BJ (cell line): ENCODE measurements around the gene PLCG1. TPM values are rescaled to one million over a fixed set of nuclear protein-coding genes. Genes with fewer than 3 reads are reported as not detected.

Source experiments
- CTCF ChIA-PET: fragments of 350-600 bp; formaldehyde crosslinking; extraction: SDS; loops from one replicate; lab custom pipeline; 2021; ENCODE audit warnings: antibody characterized with exemption, inconsistent platforms; lab: Yijun Ruan, JAX
- POLR2A ChIA-PET: fragments of 300-600 bp; sonication (Branson Sonifier 250); formaldehyde crosslinking; extraction: SDS; loops from one replicate; lab custom pipeline; 2021; ENCODE audit warnings: antibody characterized with exemption; lab: Charles Lee
- DNase-seq: peaks from one replicate; pipeline ENCODE4 v3.0.0-alpha.2; 2011; ENCODE audit warnings: low read depth
- H3K27me3 ChIP-seq: 2 replicates; pipeline ENCODE4 v1.6.0; 2011; ENCODE audit warnings: low read length; ENCODE audit not compliant: control insufficient read depth, insufficient read depth
- H3K36me3 ChIP-seq: 2 replicates; pipeline ENCODE4 v1.5.1; 2011; ENCODE audit warnings: low read length; ENCODE audit not compliant: control insufficient read depth, insufficient read depth
- H3K4me3 ChIP-seq: 2 replicates; pipeline ENCODE4 v1.5.1; 2011; ENCODE audit warnings: low read depth, mild to moderate bottlenecking, control low read depth, low read length
- polyA plus RNA-seq: library from polyadenylated mRNA; depleted of rRNA; stranded (reverse); fragments of >200 nt; gene quantifications from 2 replicates; pipeline ENCODE4 v1.2.3, GENCODE V29; 2011
- TF ChIP-seq, protein P1 (sequence below): IDR thresholded peaks from 2 replicates; pipeline ENCODE4 v1.5.1; 2011; ENCODE audit warnings: low read depth, mild to moderate bottlenecking, control low read depth, inconsistent platforms, low read length, moderate library complexity; ENCODE audit not compliant: insufficient read depth

The PLCG1 gene
- polyA plus RNA-seq, 1 experiment: 46.5 TPM

DNA sequence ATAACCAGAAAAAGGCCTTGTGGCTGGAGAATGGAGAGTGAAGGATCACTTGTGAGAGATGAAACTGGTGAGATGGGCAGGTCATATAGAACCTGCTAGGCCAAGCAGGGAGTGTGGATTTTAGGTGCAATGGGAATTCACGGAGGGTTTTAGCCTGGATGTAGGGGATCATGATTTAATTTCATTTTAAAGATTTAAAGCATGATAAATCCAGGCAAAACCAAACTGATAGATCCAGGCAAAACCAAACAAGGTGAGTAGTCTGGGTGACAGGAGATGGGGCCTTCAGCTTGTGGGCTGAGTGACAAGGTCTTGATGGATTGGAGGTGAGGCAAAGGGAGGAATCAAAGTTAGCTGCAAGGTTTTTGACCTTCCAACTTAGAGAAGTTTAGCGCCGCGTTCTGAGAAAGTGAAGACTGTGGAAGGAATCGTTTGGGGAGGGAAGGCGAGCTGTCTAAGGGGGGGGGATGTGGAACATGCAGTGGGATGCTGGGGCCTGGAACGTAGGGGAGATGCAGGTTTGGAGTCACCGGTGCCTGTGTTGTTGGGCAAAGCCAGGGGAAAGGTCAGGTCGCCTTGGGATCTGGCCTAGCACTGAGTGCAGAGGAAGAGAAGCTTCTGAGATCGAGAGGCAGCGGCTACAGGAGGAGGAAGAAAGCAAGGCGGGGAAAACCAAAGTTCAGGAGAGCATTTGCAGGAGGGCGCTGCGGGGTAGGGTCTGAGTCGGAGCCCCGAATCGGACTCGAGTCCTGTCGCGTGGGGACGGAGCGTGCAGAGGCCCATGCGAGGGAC, 1.3 kb upstream of the PLCG1 start:
- TF ChIP-seq, protein P1, sequence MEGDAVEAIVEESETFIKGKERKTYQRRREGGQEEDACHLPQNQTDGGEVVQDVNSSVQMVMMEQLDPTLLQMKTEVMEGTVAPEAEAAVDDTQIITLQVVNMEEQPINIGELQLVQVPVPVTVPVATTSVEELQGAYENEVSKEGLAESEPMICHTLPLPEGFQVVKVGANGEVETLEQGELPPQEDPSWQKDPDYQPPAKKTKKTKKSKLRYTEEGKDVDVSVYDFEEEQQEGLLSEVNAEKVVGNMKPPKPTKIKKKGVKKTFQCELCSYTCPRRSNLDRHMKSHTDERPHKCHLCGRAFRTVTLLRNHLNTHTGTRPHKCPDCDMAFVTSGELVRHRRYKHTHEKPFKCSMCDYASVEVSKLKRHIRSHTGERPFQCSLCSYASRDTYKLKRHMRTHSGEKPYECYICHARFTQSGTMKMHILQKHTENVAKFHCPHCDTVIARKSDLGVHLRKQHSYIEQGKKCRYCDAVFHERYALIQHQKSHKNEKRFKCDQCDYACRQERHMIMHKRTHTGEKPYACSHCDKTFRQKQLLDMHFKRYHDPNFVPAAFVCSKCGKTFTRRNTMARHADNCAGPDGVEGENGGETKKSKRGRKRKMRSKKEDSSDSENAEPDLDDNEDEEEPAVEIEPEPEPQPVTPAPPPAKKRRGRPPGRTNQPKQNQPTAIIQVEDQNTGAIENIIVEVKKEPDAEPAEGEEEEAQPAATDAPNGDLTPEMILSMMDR: no peak
- peak overlapping the region; percentile 74 for H3K4me3 ChIP-seq
- no peak for DNase-seq
- H3K36me3 ChIP-seq: no peaks in the 10 kb centered on the region
- CTCF ChIA-PET: interaction anchor here (0.6 to 2.3 kb wide), 15 partner anchors 8 to 289 kb away, joined by 3 to 10 read pairs (median 4); partner anchors contain the start of gene LPIN3
- POLR2A ChIA-PET: no interaction called here
- no peaks in the 10 kb centered on the region for H3K27me3 ChIP-seq

DNA sequence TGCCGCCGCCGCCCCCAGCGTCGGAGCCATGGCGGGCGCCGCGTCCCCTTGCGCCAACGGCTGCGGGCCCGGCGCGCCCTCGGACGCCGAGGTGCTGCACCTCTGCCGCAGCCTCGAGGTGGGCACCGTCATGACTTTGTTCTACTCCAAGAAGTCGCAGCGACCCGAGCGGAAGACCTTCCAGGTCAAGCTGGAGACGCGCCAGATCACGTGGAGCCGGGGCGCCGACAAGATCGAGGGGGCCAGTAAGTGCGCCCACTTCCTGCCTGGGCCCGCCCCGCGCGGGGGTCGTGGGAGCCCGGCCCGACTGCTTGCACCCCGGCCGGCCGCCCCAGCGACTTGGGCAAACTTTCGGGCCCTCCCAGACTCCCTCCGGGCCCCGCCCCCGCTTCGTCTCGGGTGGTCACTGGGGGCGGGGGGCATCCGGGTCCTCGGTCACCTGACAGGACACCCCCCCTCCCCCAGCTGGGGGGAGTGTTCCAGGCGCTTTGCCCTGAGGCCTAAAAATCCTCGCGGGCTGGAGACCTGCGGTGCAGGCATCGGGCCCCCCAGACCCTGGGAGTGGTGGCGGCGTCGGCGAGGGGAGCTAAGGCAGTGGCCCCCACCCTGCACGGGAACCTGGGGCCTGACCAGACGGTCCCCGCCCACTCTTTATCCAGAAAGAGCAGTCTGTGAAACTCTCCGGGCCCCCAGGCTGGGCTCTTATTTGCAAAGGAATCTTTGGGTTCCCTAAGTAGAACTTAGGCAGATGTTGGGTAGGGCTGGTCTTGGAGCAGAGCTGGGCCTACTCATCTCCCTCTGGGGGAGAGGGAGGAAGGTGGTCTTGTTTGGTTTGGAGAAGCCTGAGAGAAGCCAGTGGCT, 501 bp downstream of the PLCG1 start:
- CTCF ChIA-PET: interaction anchor here (0.6 to 1.6 kb wide), 7 partner anchors 8 to 273 kb away, joined by 3 to 4 read pairs (median 3); partner anchors contain the start of gene LPIN3
- POLR2A ChIA-PET: no interaction called here
- Histone ChIP-seq H3K4me3 (peak overlapping the region; percentile 74), H3K36me3 (0 out of 2 replicates have a peak, but pooled peaks cover 1% of the 10 kb centered on the region), H3K27me3 (no peaks in the 10 kb centered on the region)
- TF ChIP-seq, protein P1: no peak
- no peak for DNase-seq

DNA sequence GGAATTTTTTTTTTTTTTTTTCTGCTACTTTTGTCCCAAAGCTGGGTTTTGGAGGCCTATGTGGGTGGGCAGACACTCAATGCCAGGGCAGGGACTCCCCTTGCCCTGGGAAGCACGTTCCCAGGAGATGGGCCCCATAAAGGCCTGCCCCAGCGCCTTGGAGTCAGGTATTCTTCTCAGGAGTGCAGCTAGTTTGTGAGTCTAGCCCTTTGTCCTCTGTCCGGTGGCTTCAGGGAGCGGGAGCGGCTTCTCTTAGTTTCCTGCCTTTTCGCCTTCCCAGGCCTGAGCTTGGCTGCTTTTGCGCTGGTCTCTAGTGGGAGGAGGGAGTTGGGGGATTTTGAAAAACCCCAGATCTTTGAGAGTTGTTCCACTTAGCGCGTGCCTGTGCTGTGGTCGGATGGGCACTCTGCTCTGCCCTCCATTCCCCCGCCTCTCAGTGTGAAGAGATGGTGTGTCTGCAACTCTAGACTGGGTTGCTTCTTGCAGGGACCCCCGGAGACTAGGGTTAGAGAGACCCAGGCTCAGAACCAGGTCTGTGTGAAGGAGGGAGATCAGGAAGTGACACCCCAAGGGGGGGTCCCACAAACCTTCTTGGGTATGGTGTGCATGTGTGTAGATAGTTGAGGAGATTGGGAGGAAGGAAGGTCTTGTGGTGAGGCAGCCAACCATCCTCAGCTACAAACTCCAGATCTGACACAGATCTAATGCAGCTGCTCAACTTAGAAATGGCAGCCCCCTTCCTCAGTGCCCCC, 1.3 kb downstream of the PLCG1 start:
- Histone ChIP-seq H3K27me3 (no peaks in the 10 kb centered on the region), H3K4me3 (peak overlapping the region; percentile 74), H3K36me3 (0 out of 2 replicates have a peak, but pooled peaks cover 1% of the 10 kb centered on the region)
- TF ChIP-seq, protein P1: no peak
- no peak for DNase-seq
- ChIA-PET CTCF (interaction anchor here (0.6 to 1.6 kb wide), 7 partner anchors 7 to 202 kb away, joined by 3 to 4 read pairs (median 3); partner anchors contain the start of gene LPIN3), POLR2A (no interaction called here)

DNA sequence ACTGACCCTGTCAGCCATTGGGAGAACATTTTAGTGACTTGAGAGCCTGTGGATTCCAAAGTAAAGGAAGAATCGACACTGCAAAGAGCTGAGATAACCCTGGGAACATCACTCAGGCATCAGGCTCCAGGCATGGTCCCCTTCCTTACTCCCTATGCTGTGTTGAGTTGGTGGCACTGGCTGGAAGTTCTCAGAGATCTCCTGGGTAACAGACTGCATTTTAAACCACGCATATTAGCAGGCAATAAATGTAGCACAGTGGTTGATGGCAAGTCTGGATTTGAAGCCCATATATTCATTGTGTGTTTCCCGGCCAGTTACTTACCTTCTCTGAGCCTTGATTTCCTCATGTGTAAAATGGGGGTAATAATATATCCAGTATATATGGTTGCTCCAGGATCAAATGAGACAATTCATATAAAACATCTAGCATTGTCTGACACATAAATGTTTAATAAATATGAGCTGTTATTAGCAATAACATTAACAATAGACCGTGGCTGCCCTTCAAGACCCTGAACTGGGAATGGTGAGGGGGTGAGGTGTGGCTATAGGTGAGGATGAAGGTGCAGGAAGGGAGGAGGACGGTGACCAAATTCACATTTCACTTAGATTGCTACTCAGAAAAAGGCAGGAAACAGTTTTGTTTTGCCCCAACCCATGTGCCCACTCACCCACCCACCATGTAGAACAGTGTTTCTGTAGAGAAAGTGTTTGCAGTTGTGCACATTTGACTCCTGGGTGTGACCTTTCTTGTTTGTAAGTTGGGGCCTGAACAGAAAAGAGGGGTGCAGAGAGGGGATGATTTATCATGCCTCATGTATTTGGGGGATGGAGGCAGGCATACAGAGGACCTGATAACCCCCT, 2.1 kb downstream of the PLCG1 start:
- ChIA-PET CTCF (interaction anchor here (0.6 to 1.0 kb wide), 2 partner anchors 79 to 176 kb away, joined by 3 read pairs; no protein-coding TSS in a partner anchor), POLR2A (no interaction called here)
- no peak for DNase-seq

More for the DNA sequence above, 2.1 kb downstream of the PLCG1 start:
- Histone ChIP-seq H3K4me3 (peak overlapping the region; percentile 74), H3K36me3 (0 out of 2 replicates have a peak, but pooled peaks cover 1% of the 10 kb centered on the region), H3K27me3 (no peaks in the 10 kb centered on the region)
- TF ChIP-seq, protein P1: no peak
